DMS153 (cell line): ENCODE measurements around the gene KIF3B.
"Not testable (repeated sequence)": the region's sequence is repeated elsewhere in the genome, so short reads cannot be mapped to it uniquely, and the experiment has no call there.

Experiments used
- DNase-seq: peaks from one replicate; lab custom pipeline; 2025; lab: John Stamatoyannopoulos, UW

The KIF3B gene

GRCh38 chr20:32277361-32278198, at the start of gene KIF3B:
Gene KIF3B, plus strand, starts transcription at chr20:32277651. Its CDS starts 32,127 bp downstream, at chr20:32309778.
- DNase-seq = peak; percentile 83

- DNase-seq = no peak
Observed at GRCh38 chr20:32227744-32228688, 49.4 kb upstream of the KIF3B start.

GRCh38 chr20:32229251-32229747, 48.2 kb upstream of the KIF3B start:
- no peak for DNase-seq

GRCh38 chr20:32230707-32231106, 46.7 kb upstream of the KIF3B start:
- no peak for DNase-seq

- DNase-seq = no peak
Observed at GRCh38 chr20:32231245-32231644, 46.2 kb upstream of the KIF3B start.

- DNase-seq = no peak
Observed at GRCh38 chr20:32231847-32232246, 45.6 kb upstream of the KIF3B start.

GRCh38 chr20:32232326-32232886, 45.0 kb upstream of the KIF3B start:
- DNase-seq = no peak

GRCh38 chr20:32233286-32233685, 44.2 kb upstream of the KIF3B start:
- DNase-seq = no peak

GRCh38 chr20:32234135-32234808, 43.2 kb upstream of the KIF3B start:
- DNase-seq = no peak

GRCh38 chr20:32235331-32236047, 42.0 kb upstream of the KIF3B start:
- no peak for DNase-seq

- DNase-seq = no peak
Observed at GRCh38 chr20:32236048-32236533, 41.4 kb upstream of the KIF3B start.

GRCh38 chr20:32236819-32237218, 40.6 kb upstream of the KIF3B start:
- no peak for DNase-seq

- DNase-seq = no peak
Observed at GRCh38 chr20:32237419-32237818, 40.0 kb upstream of the KIF3B start.

GRCh38 chr20:32238483-32239425, 38.7 kb upstream of the KIF3B start:
- DNase-seq = no peak

GRCh38 chr20:32240205-32240604, 37.2 kb upstream of the KIF3B start:
- no peak for DNase-seq

- no peak for DNase-seq
Observed at GRCh38 chr20:32241807-32242206, 35.6 kb upstream of the KIF3B start.

- DNase-seq = no peak
Observed at GRCh38 chr20:32244150-32244823, 33.2 kb upstream of the KIF3B start.

- DNase-seq = no peak
Observed at GRCh38 chr20:32244959-32245358, 32.5 kb upstream of the KIF3B start.

GRCh38 chr20:32246208-32246607, 31.2 kb upstream of the KIF3B start:
- DNase-seq = not testable (repeated sequence)
